ENCODE results near the gene TEDC2. TPM values are rescaled to one million over a fixed set of nuclear protein-coding genes. Genes with fewer than 3 reads are reported as not detected.

TEDC2 gene
- total RNA-seq, 1 donor from 2014 or later, result not detected

DNA sequence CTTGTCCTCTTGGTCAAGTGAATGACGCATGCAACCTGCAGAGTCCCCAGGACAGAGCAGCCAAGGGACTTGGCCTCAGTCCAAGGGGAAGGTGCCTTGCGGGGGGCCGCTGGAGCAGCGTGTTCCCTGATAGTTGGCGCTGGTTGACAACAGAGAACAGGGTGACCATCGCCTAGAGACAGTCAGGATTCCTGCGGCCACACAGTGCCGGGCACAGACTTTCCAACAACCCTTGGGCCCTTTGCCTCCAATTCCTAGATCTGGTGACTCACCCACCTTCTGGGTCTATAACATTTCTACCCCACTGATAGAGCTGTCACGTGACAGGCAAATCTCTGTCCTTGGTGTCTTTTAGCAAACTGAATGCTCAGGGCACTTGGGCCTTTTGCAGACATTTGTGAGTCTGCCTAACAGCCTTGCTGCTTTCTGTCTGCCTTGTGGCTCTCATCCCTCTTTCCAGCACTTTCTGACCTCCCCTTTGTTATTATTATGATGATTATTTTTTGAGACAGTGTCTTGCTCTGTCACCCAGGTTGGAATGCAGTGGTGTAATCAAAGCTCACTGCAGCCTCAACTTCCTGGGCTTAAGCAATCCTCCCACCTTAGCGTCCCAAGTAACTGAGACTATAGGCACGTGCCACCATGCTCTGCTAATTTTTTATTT is 11.9 kb upstream of the TEDC2 start:
- no peak for TF ChIP-seq CTCF (IDR thresholded peaks at IDR 0.05)
- DNase-seq (ENCODE audit: low spot score in 2 of 2), result no peak
- Histone ChIP-seq H3K4me1 (no peaks in the 10 kb centered on the region), H3K36me3 (peaks cover 0 to 5% of the 10 kb centered on the region in 2 donors), H3K27ac (no peak overlapping the region), H3K27me3 (no peaks in the 10 kb centered on the region), H3K9me3 (no peaks in the 10 kb centered on the region), H3K4me3 (no peak overlapping the region)
- intact Hi-C loops (cut with DNase I), result no loop called here

DNA sequence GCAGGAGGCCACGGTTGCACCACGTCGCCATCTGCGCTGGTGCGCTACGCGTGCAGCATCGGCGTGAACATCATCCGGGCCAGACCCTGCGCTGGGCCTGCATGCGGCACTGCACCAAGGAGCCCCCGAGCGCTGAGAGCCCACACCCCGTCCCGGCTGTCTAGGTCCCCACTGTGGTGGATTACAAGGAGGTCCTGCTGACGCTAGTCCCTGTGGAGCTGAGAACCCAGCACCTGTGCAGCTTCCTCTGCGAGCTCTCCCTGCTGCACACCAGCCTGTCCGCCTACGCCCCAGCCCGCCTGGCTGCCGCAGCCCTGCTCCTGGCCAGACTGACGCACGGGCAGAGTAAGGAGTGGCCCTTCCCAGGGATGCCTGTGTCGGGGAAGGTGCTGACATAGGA is 10.8 kb upstream of the TEDC2 start:
- intact Hi-C loops (cut with DNase I), result no loop called here
- no peak for DNase-seq (ENCODE audit: low spot score in 2 of 2)
- Histone ChIP-seq H3K27ac (no peak overlapping the region), H3K36me3 (peaks cover 0 to 5% of the 10 kb centered on the region in 2 donors), H3K4me1 (no peaks in the 10 kb centered on the region), H3K9me3 (no peaks in the 10 kb centered on the region), H3K4me3 (no peak overlapping the region), H3K27me3 (no peaks in the 10 kb centered on the region)
- no peak for TF ChIP-seq CTCF (IDR thresholded peaks at IDR 0.05)

GRCh38 chr16:2450535-2450934 is 9.4 kb upstream of the TEDC2 start:
- intact Hi-C loops (cut with DNase I), result no loop called here
- DNase-seq (ENCODE audit: low spot score in 2 of 2), result no peak

GRCh38 chr16:2450975-2451381 is 8.9 kb upstream of the TEDC2 start:
- DNase-seq (ENCODE audit: low spot score in 2 of 2), result no peak
- Histone ChIP-seq H3K4me1 (no peaks in the 10 kb centered on the region), H3K4me3 (no peak overlapping the region), H3K27me3 (no peaks in the 10 kb centered on the region), H3K36me3 (no peaks in the 10 kb centered on the region), H3K9me3 (no peaks in the 10 kb centered on the region), H3K27ac (no peak overlapping the region)
- intact Hi-C loops (cut with DNase I), result no loop called here
- no peak for TF ChIP-seq CTCF (IDR thresholded peaks at IDR 0.05)

More at GRCh38 chr16:2450535-2450934, 9.4 kb upstream of the TEDC2 start:
- no peaks in the 10 kb centered on the region for H3K27me3 ChIP-seq
- no peaks in the 10 kb centered on the region for H3K36me3 ChIP-seq
- TF ChIP-seq CTCF (IDR thresholded peaks at IDR 0.05), result no peak
- H3K27ac ChIP-seq, result no peak overlapping the region
- H3K4me1 ChIP-seq, result no peaks in the 10 kb centered on the region
- no peaks in the 10 kb centered on the region for H3K9me3 ChIP-seq
- no peak overlapping the region for H3K4me3 ChIP-seq

GRCh38 chr16:2451851-2452320 is 8.0 kb upstream of the TEDC2 start:
- Histone ChIP-seq H3K27ac (no peak overlapping the region), H3K4me1 (no peaks in the 10 kb centered on the region), H3K9me3 (no peaks in the 10 kb centered on the region), H3K27me3 (no peaks in the 10 kb centered on the region), H3K4me3 (no peak overlapping the region), H3K36me3 (no peaks in the 10 kb centered on the region)
- intact Hi-C loops (cut with DNase I), result no loop called here
- no peak for DNase-seq (ENCODE audit: low spot score in 2 of 2)
- no peak for TF ChIP-seq CTCF (IDR thresholded peaks at IDR 0.05)

Measured in ascending aorta (tissue), 2 donors.